COLO829 (cell line): ENCODE data around the gene GAB2.

Source experiments
- DNase-seq: peaks from one replicate; pipeline ENCODE4 v3.0.0; 2012; ENCODE audit warnings: low spot score

The GAB2 gene

GRCh38 chr11:78221396-78222315 lies 196.0 kb downstream of the GAB2 start:
- DNase-seq = no peak

DNA sequence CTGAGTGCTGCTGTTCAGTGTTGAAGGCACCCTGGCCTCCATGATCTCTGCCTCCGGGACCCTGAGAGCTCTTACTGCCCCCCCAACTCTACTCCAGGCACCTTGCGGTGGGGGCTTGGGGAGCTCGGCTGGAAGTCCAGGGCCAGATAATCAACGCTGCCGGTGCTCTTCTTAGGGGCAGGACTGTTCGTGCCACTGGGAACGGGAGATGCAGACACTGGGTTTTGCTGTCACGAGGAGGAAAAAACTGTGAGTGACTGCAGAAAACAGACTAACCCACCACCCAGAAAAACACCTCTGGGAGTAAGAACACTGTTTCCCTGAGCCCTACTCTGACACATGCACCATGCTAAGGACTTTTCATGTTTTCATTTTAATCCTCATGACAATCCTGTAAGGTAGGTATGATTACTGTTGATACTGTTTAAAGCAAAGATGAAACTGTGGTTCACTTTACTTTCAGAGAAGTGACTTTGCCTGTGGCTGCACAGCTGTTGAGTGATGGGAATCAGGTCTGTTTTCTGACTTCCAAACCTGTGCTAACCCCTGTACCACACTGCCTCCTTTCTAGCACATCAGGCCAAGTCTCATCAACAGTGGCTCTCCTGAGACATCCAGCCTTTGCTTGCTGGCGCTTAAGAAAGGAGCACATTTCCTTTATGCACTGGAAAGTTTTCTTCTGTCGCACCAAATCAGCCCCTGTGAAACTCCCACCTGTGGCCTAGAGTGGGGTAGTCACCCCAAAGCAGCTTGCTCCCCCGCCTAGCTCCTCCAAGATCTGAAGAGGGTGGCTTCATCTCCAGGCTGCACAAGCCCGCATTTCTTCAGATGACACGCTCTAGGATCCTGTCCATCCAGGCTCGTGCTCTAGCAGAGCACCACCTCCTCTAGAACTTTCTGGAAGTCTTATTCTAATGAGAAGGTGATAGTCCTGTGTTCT lies 197.1 kb downstream of the GAB2 start:
- no peak for DNase-seq

DNA sequence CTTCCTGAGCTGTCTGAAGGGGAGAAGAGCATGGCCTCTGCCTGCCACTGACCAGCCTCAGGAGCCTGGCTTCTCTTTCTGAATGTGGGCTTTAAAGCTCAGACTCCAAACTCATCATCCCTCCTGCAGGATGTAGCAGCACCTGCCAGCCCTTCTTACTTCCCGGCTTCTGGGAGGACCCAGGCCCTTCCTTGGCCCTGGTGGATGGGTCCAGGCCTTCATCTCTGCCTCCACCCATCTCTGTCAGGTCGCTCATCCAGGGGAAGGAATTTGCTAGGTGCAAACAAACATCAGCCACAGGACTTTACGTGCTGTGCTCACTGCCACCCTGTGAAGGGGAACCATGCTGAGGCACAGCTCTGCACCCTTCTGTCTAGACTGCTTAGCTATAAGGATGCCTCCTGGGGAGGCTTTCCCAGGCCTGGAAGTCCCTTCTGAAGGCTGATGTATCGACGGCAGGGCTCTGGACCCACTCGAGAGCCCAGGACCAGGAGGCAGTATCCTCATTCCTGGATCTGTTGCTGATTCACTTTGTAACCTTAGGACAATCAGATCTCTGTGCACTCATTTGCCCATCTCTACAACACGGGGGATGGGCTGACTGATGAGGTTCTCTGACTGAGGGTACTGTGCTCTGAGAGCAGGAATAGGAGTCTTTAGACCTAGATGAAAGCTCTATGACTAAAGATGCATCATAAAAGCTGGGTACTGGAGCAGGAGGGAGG lies 198.0 kb downstream of the GAB2 start:
- no peak for DNase-seq

- no peak for DNase-seq
Observed at GRCh38 chr11:78218707-78219492, 198.7 kb downstream of the GAB2 start.

DNA sequence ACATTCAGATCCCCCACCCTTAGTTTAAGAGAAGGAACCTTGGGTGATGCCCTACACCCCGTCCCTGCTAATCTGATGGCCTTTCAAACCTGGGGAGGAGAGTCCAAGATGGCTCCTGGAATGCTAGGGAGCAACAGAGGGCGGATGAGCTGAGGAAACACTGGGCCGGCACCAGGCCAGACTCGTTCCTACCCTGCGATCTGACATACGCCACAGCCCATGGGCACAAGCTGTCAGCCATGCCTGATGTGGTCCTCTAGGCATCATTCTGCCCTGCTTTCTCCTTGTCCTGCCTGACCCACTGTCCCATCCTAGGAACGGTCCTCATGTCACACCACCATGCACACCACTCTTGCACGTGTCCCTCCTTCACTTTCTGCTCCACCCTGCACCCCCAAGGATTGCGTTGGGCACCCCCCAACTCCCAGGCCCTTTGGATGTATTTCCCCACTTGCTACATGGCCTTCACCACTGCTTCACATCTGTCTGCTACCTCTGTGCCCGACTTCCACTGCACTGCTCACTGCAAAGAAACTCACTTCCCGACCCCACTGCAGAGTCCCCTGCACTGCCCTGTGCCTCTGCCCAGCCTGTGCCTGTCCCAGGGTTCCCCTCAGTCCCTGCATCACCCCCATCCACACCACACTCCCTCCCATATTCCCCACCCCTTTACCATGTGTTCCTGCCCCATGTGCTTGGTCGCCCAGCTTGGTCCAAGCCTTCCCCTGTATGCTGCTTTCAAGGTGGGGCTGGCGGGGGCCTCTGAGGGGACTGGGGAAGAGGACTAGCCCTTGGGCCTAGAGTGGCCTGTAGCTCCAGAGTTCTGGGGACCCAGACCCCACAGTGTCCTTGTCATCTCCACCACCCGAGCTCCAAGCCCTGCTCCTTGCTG lies 199.7 kb downstream of the GAB2 start:
- no peak for DNase-seq

DNA sequence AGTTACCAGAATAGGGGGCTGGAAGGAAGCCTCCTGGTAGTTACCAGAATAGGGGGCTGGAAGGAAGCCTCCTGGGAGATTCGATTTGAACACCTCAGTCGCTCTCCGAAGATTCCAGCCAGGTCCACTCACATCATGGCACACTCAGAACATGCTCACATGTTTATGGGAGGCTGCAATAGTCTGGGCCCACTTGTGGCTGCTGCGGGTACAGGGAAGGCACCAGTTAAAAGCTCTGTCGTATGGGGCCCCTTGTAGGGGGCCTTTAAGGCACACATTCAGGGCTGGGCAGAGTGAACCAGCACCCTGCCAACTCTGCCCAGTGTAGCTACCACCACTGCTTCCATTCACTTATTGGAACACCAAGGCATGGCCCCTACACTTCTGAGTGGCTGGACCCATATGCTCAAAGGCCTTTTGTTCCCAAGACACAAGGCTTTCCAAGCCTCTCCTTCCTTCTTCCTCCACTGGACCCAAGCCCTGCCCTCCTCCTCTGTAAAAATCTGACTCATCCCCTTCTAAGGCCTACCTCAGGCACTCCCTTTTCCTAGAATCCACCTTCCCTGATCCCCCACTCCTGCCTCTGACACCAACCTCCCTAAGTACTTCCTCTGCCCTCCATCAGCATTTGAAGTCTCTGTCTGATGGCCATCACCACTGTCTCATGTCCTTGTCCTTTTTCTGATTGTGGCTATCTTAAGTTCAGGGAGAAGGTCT lies 200.9 kb downstream of the GAB2 start:
- DNase-seq = no peak

- no peak for DNase-seq
Observed at GRCh38 chr11:78216021-78216420, 201.6 kb downstream of the GAB2 start.

GRCh38 chr11:78214331-78215194 lies 203.1 kb downstream of the GAB2 start:
- DNase-seq = no peak

GRCh38 chr11:78213526-78214330 lies 203.9 kb downstream of the GAB2 start:
- DNase-seq = no peak

DNA sequence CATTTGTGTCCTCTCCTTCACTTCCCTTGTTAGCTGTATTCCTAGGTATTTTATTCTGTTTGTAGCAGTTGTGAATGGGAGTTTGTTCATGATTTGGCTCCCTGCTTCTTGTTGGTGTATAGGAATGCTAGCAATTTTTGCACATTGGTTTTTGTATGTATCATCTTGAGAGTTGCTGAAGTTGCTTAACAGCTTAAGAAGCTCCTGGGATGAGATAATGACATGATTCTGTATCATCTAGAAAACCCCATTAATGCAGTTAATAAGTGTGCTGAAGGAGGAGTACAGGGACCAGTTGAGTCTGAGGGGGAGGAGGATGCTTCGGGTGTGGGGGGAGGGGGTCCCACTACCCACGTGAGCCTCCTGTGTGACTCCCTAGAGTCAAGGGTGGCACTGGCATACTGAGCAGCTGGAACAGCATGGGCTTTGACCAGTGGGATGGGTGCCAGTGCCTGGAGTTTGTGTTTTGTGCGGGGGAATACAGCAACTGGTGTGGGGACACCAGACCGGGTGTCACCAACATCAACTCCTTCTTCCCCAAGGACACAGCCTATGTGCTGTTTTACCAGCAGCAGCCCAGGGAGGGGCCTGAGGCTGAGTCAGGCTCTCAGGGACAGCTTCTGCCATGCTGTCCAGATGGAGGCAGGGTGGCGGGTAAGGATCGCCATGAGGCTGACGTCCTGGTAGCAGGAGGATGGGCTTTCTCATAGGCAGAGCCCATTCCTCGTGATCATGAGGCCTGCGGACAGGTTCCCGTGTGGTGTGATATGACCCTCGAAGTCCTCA lies 204.8 kb downstream of the GAB2 start:
- DNase-seq = no peak

- no peak for DNase-seq
Observed at GRCh38 chr11:78211565-78211964, 206.1 kb downstream of the GAB2 start.

GRCh38 chr11:78210000-78210608 lies 207.5 kb downstream of the GAB2 start:
- no peak for DNase-seq

DNA sequence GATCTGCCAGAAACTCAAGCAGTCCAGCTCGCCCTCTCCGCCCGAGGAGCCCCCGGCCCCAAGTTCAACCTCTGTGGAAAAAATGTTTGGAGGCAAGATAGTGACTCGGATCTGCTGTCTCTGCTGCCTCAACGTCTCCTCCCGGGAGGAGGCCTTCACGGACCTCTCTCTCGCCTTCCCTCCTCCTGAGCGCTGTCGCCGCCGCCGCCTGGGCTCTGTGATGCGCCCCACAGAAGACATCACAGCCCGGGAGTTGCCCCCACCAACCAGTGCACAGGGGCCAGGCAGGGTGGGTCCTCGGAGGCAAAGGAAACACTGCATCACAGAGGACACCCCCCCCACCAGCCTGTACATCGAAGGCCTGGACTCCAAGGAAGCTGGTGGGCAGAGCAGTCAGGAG lies 208.1 kb downstream of the GAB2 start:
- DNase-seq = no peak

GRCh38 chr11:78208257-78209165 lies 209.1 kb downstream of the GAB2 start:
- DNase-seq = no peak

- no peak for DNase-seq
Observed at GRCh38 chr11:78207532-78208256, 209.9 kb downstream of the GAB2 start.
